Breast epithelium (tissue), 4 donors: ENCODE data around the gene CCDC196. TPM values are rescaled to one million over a fixed set of nuclear protein-coding genes. Genes with fewer than 3 reads are reported as not detected.

Experiments used
- DNase-seq, 2 donors: peaks; one replicate each; pipeline ENCODE4 v3.0.0-alpha.2; 2019; ENCODE audit warnings: low spot score in 2 of 2
- H3K27ac ChIP-seq, 2 donors: fragments of 200-600 bp; sonication (generic) in 1 of 2; one replicate each; pipeline ENCODE4 v1.5.1; 2016 to 2019; ENCODE audit warnings: mild to moderate bottlenecking in 1 of 2
- H3K27me3 ChIP-seq, 2 donors: fragments of 200-600 bp; sonication (generic) in 1 of 2; one replicate each; pipeline versions ENCODE4 v1.5.1 to v1.6.0; 2017 to 2019; ENCODE audit warnings: control low read depth in 1 of 2, mild to moderate bottlenecking in 1 of 2
- H3K36me3 ChIP-seq: fragments of 200-600 bp; one replicate; pipeline ENCODE4 v1.5.1; 2019
- H3K4me1 ChIP-seq, 2 donors: fragments of 200-600 bp; sonication (generic); one replicate each; pipeline ENCODE4 v1.5.1; 2016 to 2019; ENCODE audit warnings: control low read depth in 1 of 2
- H3K4me3 ChIP-seq, 3 donors: fragments of 200-600 bp; sonication (generic); 1 replicate in 2 of 3; 2 replicates in 1 of 3; pipeline ENCODE4 v1.5.1; 2016 to 2019; ENCODE audit warnings: mild to moderate bottlenecking in 3 of 3, moderate library complexity in 2 of 3
- H3K9me3 ChIP-seq, 2 donors: fragments of 200-600 bp; sonication (generic) in 1 of 2; one replicate each; pipeline ENCODE4 v1.5.1; 2016 to 2019; ENCODE audit warnings: control low read depth in 1 of 2
- CTCF ChIP-seq, 3 donors: fragments of 450-650 bp; IDR thresholded peaks; one replicate each; pipeline ENCODE4 v1.5.1; 2016 to 2017; ENCODE audit warnings: antibody characterized with exemption in 3 of 3, mild to moderate bottlenecking in 3 of 3, moderate library complexity in 3 of 3
- POLR2A ChIP-seq: fragments of 450-650 bp; IDR thresholded peaks from one replicate; pipeline ENCODE4 v1.6.1; 2016; ENCODE audit warnings: antibody characterized with exemption, mild to moderate bottlenecking, moderate library complexity
- POLR2AphosphoS5 ChIP-seq, 3 donors: sonication (generic); formaldehyde crosslinking; IDR thresholded peaks; one replicate each; pipeline ENCODE4 v1.6.1; 2017; ENCODE audit warnings: antibody characterized with exemption in 3 of 3
- intact Hi-C: fragments of 100-400 bp; cut with DNase I; formaldehyde crosslinking; loops from one replicate; pipeline ENCODE4 v1.15.1; 2023; ENCODE audit warnings: low total_unique reads
- total RNA-seq, 3 donors: library from RNA; depleted of rRNA; stranded (reverse); fragments of >200 nt; gene quantifications; one replicate each; pipeline ENCODE4 v1.1.0, GENCODE V29; 2016

The CCDC196 gene
- total RNA-seq, 3 donors from 2014 or later = not detected

GRCh38 chr14:66471584-66471983 lies 14.6 kb upstream of the CCDC196 start:
- no peaks in the 10 kb centered on the region for H3K36me3 ChIP-seq
- no peaks in the 10 kb centered on the region for H3K27me3 ChIP-seq
- no peak for DNase-seq
- H3K27ac ChIP-seq = no peak overlapping the region
- peaks cover 0 to 12% of the 10 kb centered on the region in 2 donors for H3K9me3 ChIP-seq
- H3K4me1 ChIP-seq = no peaks in the 10 kb centered on the region
- H3K4me3 ChIP-seq = no peak overlapping the region
- TF ChIP-seq POLR2AphosphoS5 (IDR thresholded peaks at IDR 0.05) (no peak), CTCF (IDR thresholded peaks at IDR 0.05) (no peak), POLR2A (no peak)
- intact Hi-C loops = no loop called here

- DNase-seq = no peak
- TF ChIP-seq POLR2AphosphoS5 (IDR thresholded peaks at IDR 0.05) (no peak), CTCF (IDR thresholded peaks at IDR 0.05) (no peak), POLR2A (no peak)
- H3K4me3 ChIP-seq = no peak overlapping the region
- peaks cover 0 to 12% of the 10 kb centered on the region in 2 donors for H3K9me3 ChIP-seq
- no peaks in the 10 kb centered on the region for H3K27me3 ChIP-seq
- no peaks in the 10 kb centered on the region for H3K36me3 ChIP-seq
- no peaks in the 10 kb centered on the region for H3K4me1 ChIP-seq
- intact Hi-C loops = no loop called here
- H3K27ac ChIP-seq = no peak overlapping the region
These were observed 13.9 kb upstream of the CCDC196 start for GRCh38 chr14:66472251-66472650.

- intact Hi-C loops = no loop called here
- Histone ChIP-seq H3K4me1 (no peaks in the 10 kb centered on the region), H3K27ac (no peak overlapping the region), H3K36me3 (no peaks in the 10 kb centered on the region), H3K27me3 (no peaks in the 10 kb centered on the region), H3K9me3 (peaks cover 0 to 12% of the 10 kb centered on the region in 2 donors), H3K4me3 (no peak overlapping the region)
- DNase-seq = no peak
- no peak for TF ChIP-seq CTCF (IDR thresholded peaks at IDR 0.05)
- no peak for TF ChIP-seq POLR2AphosphoS5 (IDR thresholded peaks at IDR 0.05)
- no peak for TF ChIP-seq POLR2A
These were observed 12.9 kb upstream of the CCDC196 start for GRCh38 chr14:66473223-66473622.

- no peaks in the 10 kb centered on the region for H3K9me3 ChIP-seq
These were observed 9.2 kb upstream of the CCDC196 start for GRCh38 chr14:66476964-66477363.

GRCh38 chr14:66477567-66477966 lies 8.6 kb upstream of the CCDC196 start:
- no peaks in the 10 kb centered on the region for H3K27me3 ChIP-seq
- no peaks in the 10 kb centered on the region for H3K4me1 ChIP-seq
- no peak overlapping the region for H3K27ac ChIP-seq
- no peak overlapping the region for H3K4me3 ChIP-seq
- intact Hi-C loops = no loop called here
- DNase-seq = no peak
- TF ChIP-seq POLR2A (no peak), CTCF (IDR thresholded peaks at IDR 0.05) (no peak), POLR2AphosphoS5 (IDR thresholded peaks at IDR 0.05) (no peak)
- no peaks in the 10 kb centered on the region for H3K36me3 ChIP-seq
- H3K9me3 ChIP-seq = no peaks in the 10 kb centered on the region

More at GRCh38 chr14:66476964-66477363, 9.2 kb upstream of the CCDC196 start:
- H3K36me3 ChIP-seq = no peaks in the 10 kb centered on the region
- DNase-seq = no peak
- no peak overlapping the region for H3K27ac ChIP-seq
- intact Hi-C loops = no loop called here
- no peaks in the 10 kb centered on the region for H3K4me1 ChIP-seq
- no peaks in the 10 kb centered on the region for H3K27me3 ChIP-seq
- TF ChIP-seq CTCF (IDR thresholded peaks at IDR 0.05) (no peak), POLR2AphosphoS5 (IDR thresholded peaks at IDR 0.05) (no peak), POLR2A (no peak)
- no peak overlapping the region for H3K4me3 ChIP-seq
